NCI-H1417 (cell line): ENCODE results near the gene HSPA12A.

Source experiments
- DNase-seq, 3 experiments: peaks; one replicate each; lab custom pipeline; 2025; lab: John Stamatoyannopoulos, UW

HSPA12A gene

DNA sequence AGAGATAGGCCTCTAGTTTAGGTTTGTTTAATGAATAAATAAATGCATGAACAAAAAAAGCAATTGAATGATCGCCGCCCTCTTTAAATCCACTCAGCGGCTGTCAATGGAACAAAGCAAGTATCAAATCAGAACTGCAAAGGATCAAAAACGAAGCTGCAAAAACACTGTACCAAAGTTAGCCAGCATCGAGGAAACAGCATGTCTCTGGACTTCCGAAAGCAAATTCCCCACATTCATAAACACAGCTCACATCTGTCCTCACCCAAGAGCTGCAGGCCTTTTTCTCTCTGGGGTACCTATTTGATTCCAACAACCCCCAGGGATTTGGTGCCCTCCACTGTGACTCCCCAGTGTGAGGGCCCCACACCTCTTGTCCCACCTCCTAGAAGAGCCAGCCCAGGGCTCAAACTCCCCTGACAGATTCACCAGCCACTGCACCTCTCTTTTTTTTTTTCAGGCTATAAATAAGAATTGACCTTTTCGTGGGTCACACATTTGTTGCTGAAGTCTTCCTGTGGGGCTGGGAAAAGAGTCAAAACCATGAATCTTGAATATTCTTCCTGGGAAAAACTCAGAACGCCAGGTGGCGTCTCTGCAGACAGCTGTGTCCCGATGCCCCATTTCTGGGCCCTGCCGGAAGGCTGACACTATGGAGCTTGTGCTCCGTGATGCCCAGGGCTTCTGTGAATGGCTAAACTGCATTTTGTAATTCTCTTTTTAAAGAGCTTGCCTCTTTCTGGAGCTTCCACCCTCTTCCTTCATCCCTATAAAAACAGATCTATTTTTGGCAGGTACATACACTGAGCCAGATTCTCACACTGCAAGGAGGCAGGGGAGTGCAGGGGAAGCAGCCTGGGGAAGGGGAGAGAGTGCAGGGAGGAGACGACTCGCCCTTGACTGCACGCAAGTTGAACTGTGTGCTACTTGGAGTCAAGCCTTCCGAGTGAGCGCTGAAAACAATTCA lies 51.7 kb downstream of the HSPA12A start:
- no peak for DNase-seq

GRCh38 chr10:116689744-116690143 lies 52.6 kb downstream of the HSPA12A start:
- DNase-seq: no peak

- no peak for DNase-seq
Observed at GRCh38 chr10:116688741-116689495, 53.4 kb downstream of the HSPA12A start.

DNA sequence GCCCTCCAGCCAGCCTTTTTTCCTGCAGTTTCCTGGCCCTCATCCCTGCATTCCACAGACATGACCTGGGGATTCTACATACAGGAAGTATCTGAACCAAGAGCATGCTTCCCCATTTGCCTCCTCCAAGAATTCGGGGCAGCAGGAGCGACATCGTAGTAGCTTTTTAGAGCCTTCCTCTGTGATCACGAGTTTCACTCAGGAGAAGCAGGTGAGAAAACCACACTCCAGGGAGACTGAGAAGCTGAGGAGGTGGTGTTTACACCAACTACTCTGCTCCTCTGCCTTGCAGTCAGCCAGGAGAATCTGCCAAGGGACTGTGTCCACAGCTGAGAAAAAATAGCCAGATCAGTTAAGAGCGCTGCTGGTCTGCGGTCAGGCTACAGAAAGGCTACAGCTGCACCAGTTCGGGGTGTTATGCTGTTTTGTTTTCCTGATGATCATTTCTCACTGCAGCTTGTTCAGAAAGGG lies 54.1 kb downstream of the HSPA12A start:
- DNase-seq: no peak

DNA sequence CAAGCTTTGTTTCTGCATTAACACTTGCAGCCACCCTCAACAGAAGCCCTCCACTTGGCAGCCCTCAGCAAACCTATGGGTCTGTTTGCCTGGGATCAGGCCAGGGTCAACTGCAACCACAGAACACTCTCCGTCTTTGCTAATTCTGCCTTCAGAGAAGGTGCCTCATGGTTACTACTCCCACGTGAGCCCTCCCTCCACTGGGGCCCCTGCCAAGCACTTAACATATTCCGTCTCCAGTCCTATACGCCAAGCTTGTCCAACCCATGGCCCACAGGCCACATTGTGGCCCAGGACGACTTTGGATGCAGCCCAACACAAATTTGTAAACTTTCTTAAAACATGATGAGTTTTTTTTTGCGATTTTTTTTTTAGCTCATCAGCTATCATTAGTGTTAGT lies 54.7 kb downstream of the HSPA12A start:
- DNase-seq: no peak

DNA sequence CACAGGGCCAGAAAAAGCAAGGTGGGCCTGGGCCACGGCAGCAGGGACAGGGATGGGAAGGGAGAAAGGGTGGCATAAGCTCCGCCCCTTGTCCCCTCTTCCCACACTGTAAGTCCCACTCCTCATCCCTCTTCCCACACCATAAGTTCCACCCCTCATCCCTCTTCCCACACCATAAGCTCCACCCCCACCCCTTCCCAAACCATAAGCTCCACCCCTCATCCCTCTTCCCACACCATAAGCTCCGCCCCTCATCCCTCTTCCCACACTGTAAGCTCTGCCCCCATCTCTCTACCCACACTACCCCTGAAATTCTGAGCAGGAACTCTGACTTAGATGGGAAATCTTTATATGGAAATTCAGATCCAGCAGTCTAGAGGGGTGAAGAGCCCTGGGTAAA lies 55.7 kb downstream of the HSPA12A start:
- DNase-seq: no peak

DNA sequence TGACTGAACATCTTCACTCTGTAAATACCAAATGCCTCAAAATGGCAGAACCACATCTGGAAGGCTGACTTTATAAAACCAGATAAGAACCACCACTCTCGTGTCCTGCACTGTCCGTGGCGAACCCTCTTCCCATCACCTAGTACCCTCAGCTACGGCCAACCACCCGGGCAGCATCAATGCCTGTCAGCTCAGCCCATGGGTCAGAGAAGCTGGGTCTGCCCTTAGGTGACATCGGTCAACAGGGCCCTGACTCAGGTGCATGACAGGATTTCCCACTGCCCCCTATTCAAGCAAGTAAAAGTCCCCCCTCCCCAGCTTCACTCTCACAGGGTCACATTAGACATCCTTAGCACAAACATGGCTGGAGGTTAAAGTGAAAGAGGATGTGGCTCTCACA lies 56.6 kb downstream of the HSPA12A start:
- no peak for DNase-seq

GRCh38 chr10:116684781-116685180 lies 57.6 kb downstream of the HSPA12A start:
- no peak for DNase-seq

- DNase-seq: no peak
Observed at GRCh38 chr10:116683821-116684220, 58.5 kb downstream of the HSPA12A start.

DNA sequence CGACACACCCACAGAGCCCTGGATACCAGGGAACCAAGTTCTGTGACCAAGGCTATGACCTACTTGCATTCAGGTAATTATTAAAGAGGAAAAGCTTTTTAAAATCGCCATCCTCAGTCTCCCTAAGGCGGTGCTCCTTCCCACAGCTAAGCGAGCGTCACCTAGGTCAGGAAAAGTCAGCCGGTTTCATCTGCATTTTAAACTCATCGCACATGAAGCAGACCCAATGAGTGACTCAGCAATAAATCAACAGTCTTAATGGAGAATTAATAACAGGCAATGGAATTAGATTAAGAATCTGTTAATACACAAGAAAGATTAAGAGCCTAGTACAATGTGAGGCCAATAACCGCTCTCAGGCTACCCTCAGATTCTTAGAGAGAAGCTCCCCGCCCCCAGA lies 59.2 kb downstream of the HSPA12A start:
- DNase-seq: no peak

- peak in 1 of 3 experiments; percentile 32 for DNase-seq
Observed at GRCh38 chr10:116679351-116679750, 63.0 kb downstream of the HSPA12A start.

GRCh38 chr10:116676633-116677032 lies 65.7 kb downstream of the HSPA12A start:
- DNase-seq: no peak

GRCh38 chr10:116676118-116676517 lies 66.2 kb downstream of the HSPA12A start:
- no peak for DNase-seq

DNA sequence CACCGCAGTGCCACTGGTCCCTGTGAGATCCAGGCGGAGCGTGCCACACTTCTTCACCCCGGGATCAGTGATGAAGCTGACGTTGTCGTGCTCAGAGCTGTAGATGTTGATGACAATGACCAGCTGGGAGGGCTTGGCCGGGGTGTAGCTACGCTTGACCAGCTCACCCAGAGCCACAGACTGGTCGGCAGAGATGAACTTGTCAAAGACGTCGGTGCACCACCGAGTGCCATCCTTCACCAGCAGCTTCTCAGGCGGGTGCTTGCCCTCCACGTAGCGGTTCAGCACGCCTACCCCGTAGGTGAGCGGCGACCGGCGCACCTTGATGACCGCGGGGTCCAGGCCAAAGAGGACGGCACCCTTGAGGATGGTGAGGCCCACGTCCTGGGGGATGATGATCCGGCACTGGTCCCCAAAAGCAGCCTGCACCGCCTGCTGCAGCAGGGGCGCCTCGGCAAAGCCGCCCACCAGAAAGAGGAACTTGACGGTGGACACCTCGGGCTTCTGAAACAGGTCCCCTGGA lies 67.4 kb downstream of the HSPA12A start:
- DNase-seq: no peak

DNA sequence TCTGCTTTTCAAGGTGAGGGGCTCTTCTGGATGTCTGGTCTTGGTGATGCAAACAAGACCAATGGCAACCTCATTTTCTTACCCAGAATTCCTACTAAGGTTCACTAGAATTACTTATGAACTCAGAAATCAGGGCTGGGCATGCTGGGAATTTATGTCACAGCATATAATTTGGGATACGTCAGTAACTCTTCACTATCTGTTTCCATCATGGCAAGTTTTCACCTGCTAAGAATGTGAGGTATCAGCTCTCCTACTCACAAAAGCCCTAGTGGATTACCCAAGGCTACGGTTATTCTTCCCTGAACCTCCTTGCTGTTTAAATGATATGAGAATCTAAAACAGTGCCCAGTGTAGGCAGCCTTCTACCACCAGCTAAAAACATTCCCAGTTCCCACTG lies 68.5 kb downstream of the HSPA12A start:
- DNase-seq: no peak

GRCh38 chr10:116672891-116673290 lies 69.5 kb downstream of the HSPA12A start:
- DNase-seq: no peak

GRCh38 chr10:116671274-116671926 lies 71.0 kb downstream of the HSPA12A start:
- DNase-seq: peak in 1 of 3 experiments; percentile 23

DNA sequence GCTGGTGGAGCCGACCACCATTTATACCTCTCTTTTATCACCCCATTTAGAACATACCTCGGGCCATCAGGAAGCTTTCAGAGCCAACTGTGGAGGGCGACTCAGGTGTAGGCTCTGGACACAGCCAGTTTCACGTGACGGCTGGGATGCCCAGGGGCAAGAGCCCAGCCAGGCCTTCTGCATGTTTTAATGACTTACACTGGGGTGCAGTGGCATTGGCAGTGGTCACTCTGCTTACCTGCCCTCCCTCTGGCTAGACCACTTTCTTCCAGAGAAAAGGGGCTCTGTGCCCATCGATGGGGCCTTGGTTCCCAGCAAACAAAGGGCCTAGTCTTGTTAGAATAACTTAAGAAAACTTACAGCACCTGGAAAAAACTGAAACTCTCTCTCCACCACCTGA lies 71.7 kb downstream of the HSPA12A start:
- DNase-seq: no peak

- no peak for DNase-seq
Observed at GRCh38 chr10:116669832-116670644, 72.3 kb downstream of the HSPA12A start.

DNA sequence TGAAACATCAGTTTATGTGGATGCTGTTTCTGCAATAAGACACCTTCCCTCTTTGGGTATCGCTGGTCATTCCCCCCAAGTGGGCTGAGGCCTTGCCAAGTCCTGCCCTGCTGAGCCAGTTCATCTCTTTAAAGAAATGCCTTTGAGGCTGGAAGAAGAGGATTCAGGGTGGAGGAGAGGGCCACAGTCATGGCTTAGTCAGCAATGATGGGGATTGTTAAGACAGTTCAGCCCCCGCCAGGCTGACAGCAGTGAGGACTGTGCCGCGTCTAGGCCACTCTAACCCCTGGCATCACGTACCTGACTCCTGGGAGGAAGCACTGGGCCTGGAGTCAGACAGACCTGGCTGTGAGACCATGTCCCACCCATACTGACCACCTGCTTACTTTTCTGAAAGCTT lies 73.3 kb downstream of the HSPA12A start:
- DNase-seq: no peak

DNA sequence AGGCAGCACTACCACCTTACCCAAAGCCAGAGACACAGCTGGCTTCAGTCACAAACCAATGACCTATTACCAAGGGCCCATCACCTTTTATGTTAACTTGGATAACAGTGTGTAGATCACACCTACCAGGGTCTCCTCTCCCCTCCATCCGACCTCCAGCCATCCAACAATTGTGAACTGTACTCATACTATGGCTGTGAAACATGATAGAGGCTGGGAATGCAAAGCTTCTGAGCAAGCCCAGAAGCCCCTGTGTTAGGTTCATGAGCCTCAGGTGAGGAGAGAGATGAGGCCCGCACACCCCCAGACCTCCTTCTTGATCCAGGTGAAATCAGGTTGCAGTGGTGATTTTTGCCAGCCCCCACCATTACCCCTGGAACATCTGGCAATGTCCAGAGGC lies 73.9 kb downstream of the HSPA12A start:
- DNase-seq: no peak
